ENCODE data around the gene COA5.

The COA5 gene

GRCh38 chr2:98648451-98648850, 40.1 kb upstream of the COA5 start:
- H3K4me3 ChIP-seq (ENCODE audit: low read length): no peak overlapping the region
- TF ChIP-seq CTCF (IDR thresholded peaks at IDR 0.05; ENCODE audit: insufficient read depth, low read depth, low read length, missing control alignments): no peak
- DNase-seq (ENCODE audit: low read depth): no peak

DNA sequence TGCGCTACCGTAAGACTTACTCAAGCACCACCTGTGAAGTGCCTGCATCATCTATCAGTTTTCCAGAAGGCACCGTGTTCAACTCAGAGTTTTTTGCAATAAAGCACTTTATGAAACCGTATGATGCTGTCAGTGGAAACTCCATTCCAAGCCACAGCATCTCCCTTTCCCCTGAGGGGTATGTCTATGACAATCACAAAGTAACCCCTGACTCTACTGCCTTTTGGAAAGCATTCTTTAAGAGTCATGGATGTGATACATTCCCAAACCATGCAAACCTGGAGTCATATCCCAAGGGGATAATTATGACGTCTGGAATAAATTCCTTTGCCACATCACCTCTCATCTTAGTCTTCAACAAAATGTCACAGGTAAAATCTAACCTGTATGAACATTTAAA, 39.3 kb upstream of the COA5 start:
- no peak for TF ChIP-seq CTCF (IDR thresholded peaks at IDR 0.05; ENCODE audit: insufficient read depth, low read depth, low read length, missing control alignments)
- peak; percentile 70 for DNase-seq (ENCODE audit: low read depth)

DNA sequence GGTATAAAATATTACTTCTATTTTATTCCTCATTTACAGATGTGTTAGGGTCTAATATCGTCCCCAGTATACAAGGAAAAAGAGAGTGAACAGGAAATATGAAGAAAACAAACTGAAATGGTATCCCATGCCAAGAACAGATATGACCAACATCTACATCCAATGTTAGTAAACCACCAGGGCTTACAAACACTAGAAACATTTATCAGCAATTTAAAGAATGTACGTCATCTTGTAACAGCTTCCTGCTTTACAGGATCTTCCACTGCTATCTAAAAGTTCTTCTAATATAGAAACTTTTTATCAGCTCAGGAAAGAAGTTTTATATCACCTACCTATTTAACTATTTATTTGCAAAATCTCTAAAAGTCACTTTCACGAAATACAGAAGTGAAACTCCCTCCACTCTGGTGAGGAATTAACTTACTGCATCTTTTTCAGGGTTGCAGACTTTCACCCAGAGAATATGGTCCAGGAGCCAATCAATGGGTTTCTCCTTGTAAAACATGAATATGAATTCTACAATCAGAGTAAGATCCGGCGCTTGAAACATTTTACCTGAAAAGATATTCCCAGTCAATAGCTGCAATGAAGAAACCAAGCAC, 35.3 kb upstream of the COA5 start:
- TF ChIP-seq CTCF (IDR thresholded peaks at IDR 0.05; ENCODE audit: insufficient read depth, low read depth, low read length, missing control alignments): no peak
- no peak for DNase-seq (ENCODE audit: low read depth)
- H3K4me3 ChIP-seq (ENCODE audit: low read length): no peak overlapping the region

More for the DNA sequence above, 39.3 kb upstream of the COA5 start:
- no peak overlapping the region for H3K4me3 ChIP-seq (ENCODE audit: low read length)

- no peak for DNase-seq (ENCODE audit: low read depth)
- no peak overlapping the region for H3K4me3 ChIP-seq (ENCODE audit: low read length)
- TF ChIP-seq CTCF (IDR thresholded peaks at IDR 0.05; ENCODE audit: insufficient read depth, low read depth, low read length, missing control alignments): no peak
Observed at GRCh38 chr2:98637401-98638147, 29.3 kb upstream of the COA5 start.

GRCh38 chr2:98634406-98635092, 26.2 kb upstream of the COA5 start:
- H3K4me3 ChIP-seq (ENCODE audit: low read length): no peak overlapping the region
- peak; percentile 35 for TF ChIP-seq CTCF (IDR thresholded peaks at IDR 0.05; ENCODE audit: insufficient read depth, low read depth, low read length, missing control alignments)
- DNase-seq (ENCODE audit: low read depth): peak; percentile 14

DNA sequence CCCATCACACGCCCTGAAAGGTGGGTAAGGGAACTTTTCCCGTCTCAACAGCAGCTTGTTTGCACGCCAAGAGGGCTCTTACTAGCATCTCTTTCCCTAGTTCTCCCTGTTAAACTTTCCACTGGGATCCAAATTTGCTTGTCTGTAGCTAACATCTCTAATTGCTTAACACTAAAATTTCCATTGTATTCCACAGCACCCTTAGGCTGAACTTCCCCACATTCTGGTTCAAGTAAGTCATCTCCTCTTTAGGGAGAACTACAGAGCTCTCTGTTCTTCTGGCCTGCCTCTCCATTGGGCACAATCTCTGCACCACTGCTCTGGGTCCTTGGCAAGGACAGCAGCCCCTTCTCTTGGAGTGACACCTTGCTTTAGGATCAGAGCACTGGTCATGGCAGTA, 24.0 kb upstream of the COA5 start:
- no peak overlapping the region for H3K4me3 ChIP-seq (ENCODE audit: low read length)
- TF ChIP-seq CTCF (IDR thresholded peaks at IDR 0.05; ENCODE audit: insufficient read depth, low read depth, low read length, missing control alignments): no peak
- DNase-seq (ENCODE audit: low read depth): no peak
